GM18505 (cell line): ENCODE results near the gene LIX1.
"Not testable (repeated sequence)": the region's sequence is repeated elsewhere in the genome, so short reads cannot be mapped to it uniquely, and the experiment has no call there.

ENCODE experiments used
- ATAC-seq: cut with Tn5 transposase; IDR thresholded peaks from one replicate; pipeline ENCODE4 v1.9.1; 2021; ENCODE audit not compliant: unreplicated experiment
- POLR2A ChIP-seq: IDR thresholded peaks from 4 replicates; pipeline ENCODE4 v1.6.1; 2011; ENCODE audit warnings: borderline replicate concordance; ENCODE audit not compliant: insufficient read depth, insufficient read length; ENCODE audit errors: extremely low read depth

Gene LIX1

DNA sequence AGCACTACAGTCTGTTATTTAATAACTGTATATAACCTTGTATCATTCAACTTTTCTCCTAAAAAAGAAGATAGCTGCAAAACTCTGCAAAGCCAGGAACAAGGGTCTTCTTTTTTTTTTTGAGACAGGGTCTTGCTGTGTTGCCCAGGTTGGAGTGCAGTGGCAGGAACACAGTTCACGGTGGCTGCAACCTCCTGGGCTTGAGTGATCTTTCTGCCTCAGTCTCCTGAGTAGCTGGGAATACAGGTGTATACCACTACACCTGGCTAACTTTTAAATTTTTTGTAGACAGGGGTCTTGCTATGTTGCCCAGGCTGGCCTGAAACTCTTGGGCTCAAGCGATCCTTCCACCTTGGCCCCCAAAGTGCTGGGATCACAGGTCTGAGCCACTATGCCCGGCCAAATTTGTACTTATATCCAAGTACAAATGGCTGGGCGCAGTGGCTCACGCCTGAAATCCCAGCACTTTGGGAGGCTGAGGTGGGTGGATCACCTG, 21.4 kb upstream of the LIX1 start:
- no peak for ATAC-seq
- TF ChIP-seq POLR2A: no peak

DNA sequence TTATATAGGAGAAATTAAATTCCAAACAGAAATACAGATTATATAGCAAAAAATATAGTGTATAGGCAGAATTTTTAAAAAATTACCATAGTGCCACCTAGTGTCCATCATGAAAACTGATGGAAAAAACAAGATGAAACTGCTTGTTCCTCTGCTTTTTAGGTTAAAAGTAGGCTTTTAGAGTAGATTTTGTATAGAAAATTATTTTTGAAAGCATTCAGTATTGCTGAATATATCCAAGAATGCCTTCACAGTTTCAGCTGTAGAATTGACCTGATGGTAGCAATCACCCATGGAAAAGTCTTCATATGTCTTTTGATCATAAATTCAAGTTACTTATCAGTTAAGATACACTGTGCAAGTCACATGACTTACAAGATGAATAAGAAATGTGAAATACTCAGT, 21.0 kb upstream of the LIX1 start:
- no peak for ATAC-seq
- no peak for TF ChIP-seq POLR2A

DNA sequence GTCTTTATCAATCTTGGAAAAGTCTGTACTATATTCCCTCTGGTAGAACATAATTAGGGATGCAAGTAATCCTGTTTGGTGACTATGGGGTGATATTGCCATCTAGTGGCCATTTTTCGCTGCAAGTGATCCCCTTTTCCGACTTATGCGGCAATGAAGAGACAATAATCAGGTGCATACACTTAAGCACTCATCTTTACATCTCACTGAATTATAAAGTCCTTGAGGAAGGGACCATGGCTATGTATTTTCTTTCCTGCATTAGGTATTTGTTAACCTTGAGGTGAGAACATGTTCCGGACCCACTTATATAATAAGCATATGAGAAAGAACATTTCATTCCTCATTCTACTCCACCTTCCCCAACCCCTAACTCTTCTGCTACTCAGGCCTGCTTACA, 19.6 kb upstream of the LIX1 start:
- no peak for ATAC-seq
- TF ChIP-seq POLR2A: no peak

DNA sequence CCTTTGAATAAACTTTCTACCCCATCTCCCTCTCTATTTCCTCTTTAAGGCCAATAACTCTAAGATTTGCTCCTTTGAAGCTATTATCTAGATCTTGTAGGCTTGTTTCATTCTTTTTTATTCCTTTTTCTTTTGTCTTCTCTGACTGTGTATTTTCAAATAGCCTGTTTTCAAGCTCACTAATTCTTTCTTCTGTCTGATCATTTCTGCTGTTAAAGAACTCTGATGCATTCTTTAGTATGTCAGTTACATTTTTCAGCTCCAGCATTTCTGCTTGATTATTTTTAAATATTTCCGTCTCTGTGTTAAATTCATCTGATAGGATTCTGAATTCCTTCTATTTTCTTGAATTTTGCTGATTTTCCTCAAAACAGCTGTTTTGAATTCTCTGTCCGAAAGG, 15.3 kb upstream of the LIX1 start:
- ATAC-seq: no peak
- no peak for TF ChIP-seq POLR2A

DNA sequence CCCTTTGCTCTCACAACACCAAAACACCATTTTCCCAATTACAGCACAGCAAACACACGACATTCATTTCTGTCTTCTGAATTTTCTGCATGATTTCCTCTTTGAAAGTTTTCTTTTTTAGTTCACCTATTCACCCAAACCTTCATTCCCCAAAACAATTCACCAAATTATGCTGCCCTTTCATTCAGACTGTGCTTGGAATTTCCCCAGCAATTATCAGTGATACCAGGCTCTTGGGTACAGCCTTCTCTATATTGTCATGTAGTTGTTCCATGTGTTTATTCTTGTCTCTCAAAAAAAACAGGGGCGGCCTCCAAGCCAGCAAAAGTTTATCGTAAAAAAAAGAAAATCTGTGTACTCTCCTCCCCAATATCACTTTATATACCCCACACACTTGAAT, 9.0 kb upstream of the LIX1 start:
- ATAC-seq: no peak
- no peak for TF ChIP-seq POLR2A

DNA sequence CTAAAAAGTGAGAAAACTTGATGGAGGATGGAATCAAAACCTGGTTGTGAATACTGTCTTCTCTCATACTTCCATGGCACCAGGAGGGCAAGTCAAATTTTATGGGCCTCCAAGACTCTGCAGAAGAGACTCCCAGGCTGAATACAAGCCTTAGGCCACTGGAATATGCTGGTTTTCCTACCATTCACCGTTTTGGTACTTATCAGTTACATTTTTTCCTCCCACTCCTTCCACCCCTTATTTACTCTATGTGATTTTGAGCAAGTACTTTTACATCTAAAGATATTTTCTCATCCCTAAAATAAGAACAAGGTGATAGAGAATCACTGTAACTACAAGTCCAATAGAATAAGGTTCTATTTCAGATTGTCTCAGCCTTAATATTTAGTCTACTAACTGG, 8.0 kb upstream of the LIX1 start:
- no peak for TF ChIP-seq POLR2A
- ATAC-seq: no peak

DNA sequence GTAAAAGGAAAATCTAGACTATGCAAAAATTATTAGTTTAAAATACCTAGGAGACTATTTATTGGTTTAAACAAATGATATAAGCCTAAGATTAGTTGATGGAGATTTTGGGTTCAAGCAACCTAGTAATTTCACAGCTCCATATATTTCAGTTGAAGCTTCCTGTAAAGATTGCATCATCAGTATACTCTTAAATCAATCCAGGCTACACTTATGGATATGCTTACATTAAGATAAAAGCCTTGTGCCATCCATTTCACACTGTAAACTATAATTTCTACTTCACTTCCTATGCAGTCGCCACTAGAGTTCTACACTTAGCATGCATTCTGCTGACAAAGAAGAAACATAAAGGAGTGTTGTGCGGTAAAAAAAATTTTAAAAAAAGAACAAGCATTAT, 7.3 kb upstream of the LIX1 start:
- no peak for ATAC-seq
- TF ChIP-seq POLR2A: no peak

DNA sequence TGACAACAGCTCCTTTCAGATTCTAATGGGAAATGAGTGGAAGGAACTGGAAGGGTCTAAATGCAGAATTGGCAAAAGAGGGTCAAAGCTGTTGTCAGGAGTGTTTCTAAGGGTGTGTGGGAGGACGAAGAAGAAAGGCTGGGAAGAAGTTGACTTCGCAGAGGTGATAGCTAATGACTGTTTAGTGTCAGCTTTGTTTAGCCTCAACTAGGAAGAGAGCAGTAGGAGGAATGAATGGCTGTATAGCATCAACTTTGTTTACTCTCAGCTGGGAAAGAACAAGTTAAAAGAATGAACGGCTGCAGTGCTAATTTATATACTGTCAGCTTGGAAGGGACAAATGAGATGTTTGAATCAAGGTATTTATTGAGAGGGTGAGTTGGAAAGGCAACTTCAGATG, 5.9 kb upstream of the LIX1 start:
- no peak for ATAC-seq
- no peak for TF ChIP-seq POLR2A

DNA sequence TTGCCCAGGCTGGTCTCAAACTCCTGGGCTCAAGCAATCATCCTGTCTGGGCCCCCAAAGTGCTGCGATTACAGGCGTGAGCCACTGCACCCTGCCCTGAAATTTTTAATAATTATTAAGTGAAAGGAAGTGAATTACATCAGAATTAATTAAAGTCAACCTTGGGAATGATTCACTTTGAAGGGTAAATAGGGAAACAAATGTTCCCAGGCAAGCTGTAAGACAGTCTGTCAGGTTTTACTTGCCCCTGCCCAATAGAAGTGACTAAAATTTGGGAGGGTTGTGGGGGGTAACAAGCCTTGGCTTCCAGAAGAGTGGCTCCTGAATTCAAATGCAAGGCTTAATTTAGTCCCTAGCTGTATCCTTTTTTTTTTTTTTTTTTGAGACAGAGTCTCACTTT, 1.3 kb upstream of the LIX1 start:
- no peak for TF ChIP-seq POLR2A
- ATAC-seq: no peak

DNA sequence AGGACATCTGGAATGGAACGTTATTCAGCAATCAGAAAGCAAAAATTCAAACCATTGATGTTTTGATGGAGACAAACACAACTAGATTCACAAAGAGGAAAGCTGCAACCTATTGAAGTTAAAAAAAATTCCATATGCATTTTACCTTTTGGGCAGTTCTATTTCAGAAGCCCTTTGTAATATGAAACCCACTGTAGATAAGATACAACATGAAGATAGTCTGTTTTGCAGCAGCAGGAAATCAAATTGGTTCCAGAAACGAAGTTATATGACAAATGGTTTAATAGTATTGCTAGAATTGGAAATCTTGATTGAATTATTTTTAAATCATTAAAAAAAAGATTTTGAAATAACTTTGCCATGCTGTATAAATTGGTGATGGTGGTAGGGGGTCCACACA, 872 bp downstream of the LIX1 start:
- TF ChIP-seq POLR2A: no peak
- ATAC-seq: no peak

DNA sequence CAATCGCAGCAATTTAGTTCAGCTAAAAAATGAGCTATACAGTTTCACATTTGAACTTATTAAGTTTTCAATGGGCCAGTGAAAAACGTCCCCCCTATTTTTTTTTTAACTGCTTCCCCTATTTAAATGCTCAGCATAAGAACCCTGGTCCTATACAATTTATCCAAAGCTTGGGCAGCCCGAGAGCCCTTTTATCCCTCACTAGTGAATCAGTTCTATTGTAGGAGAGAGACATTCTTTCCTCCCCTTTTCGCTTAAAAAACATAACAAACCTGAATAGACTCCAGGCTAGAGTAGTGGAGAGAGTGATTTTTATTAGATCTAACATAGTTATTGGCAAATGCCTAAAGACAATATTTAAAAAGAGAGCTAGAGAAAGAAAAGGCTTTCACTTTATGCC, 1.4 kb downstream of the LIX1 start:
- TF ChIP-seq POLR2A: no peak
- no peak for ATAC-seq

DNA sequence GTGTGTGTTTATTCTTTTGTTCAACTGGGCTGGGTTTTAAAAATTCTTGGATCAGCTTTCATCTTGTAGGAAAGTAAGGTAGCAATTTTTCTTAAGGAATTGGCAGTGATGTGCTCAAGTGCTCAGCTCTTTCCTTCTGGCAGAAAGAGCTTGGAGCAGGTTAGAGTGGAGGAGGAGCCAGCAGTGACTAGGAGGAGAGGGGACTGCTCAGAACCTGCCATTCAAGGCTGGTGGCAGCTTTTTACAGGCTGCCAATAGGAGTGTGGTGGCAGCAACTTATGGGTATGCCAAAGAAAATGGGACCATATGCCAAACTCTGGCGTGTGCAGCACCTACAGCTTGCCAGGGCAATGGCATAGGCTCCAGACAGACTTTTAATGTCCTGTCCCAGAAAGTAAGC, 2.2 kb downstream of the LIX1 start:
- not testable (repeated sequence) for ATAC-seq

DNA sequence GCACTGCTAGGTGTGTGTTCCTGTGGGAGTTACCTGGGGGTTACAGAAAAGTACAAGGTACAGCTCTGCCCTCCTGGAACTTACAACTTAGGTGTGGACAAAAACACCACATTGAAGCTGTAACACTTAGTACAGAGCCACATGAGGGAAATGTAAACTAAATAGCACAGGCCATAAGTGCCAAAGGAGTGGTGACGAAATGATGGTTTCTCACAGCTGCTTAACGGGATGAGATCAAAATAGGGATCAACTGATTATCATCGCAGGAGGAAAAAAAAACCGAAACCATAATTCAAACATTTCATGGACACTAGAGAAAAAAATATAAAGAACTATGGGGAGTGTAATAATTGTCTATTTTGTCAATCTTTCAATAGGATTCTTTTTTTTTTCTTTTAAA, 5.9 kb downstream of the LIX1 start:
- no peak for ATAC-seq

DNA sequence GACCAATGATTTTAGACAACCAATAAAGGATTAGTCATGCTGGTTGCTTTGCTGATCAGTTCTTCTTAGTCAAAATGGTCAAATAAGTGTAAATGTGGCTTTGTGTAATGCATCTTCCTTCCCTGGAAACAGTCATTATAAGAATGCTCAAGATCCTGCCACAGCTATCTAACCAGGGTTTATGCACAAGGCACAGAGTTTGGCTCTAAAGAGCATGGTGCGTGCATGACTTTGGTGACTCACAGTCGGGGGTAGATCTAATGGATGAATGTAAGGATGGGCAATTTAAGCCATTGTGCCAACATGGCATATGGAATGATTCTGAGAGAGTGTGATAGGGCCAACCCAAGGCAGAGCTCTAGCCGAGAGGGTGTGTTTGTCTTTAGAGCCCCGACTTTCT, 6.5 kb downstream of the LIX1 start:
- TF ChIP-seq POLR2A: no peak
- ATAC-seq: no peak

More for the DNA sequence above, 5.9 kb downstream of the LIX1 start:
- TF ChIP-seq POLR2A: no peak

DNA sequence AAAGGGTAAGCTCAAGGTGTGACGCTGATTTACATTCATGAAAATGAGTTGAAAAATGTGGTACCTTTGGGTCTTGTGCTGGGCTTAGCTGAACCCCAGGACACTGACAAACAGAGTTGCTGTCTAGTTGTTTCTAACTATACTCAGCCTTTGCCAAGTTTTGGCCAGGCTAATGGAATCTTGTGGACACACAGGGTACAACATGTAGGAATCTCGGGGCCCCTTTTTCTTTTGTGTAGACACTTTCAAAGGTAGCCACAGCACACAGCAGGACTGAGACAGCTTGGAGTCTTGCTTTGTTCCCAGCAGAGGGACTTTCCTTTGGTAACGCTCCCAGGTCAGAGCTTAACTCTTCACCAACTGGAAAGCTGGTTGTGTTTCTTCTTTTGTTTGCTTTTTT, 7.8 kb downstream of the LIX1 start:
- no peak for ATAC-seq
- TF ChIP-seq POLR2A: no peak

DNA sequence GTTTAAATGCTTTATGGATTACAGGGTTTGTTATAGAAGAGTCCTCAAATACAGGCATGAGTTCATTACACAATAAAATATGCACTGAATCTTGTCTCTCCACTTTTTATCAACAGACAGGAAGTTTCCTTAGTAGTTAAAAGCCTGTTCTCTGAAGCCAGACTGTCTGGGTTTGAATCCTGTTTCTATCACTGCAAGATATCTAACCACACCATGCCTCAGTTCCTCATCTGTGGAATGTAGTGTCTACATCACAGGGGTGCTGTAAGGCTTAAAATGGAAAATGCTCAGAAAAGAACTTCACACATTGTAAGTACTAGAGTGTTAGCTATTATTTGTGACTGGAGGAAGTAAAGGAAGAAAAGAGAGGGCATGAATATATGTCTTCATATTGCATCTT, 9.3 kb downstream of the LIX1 start:
- no peak for ATAC-seq
- no peak for TF ChIP-seq POLR2A

DNA sequence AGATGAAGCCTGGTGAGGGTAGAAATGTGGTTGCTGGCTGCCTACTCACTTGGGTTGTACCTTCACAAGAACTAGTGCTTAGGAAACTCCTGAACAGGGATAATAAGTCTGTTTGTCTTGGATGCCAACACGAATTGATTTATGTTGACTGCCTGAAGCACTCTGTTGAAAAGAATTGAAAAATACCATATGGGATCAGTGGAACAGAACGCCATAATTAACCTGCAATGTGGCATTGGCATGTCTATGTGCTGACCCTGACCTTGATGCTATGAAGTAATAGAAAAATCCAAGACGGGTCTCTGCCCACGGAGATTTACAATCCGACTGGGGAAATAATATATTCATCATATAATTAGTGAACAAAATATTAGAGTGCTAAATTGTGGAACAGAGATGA, 10.5 kb downstream of the LIX1 start:
- TF ChIP-seq POLR2A: no peak
- ATAC-seq: no peak
